AG04449 (cell line): ENCODE data around the gene REXO1.

Experiments used
- CTCF ChIA-PET: fragments of 350-600 bp; formaldehyde crosslinking; extraction: SDS; loops from one replicate; lab custom pipeline; 2021; ENCODE audit warnings: antibody characterized with exemption; lab: Yijun Ruan, JAX
- POLR2A ChIA-PET: fragments of 400-600, 350-600 bp; formaldehyde crosslinking; extraction: SDS; loops from one replicate; lab custom pipeline; 2020; ENCODE audit warnings: antibody characterized with exemption, inconsistent platforms; lab: Yijun Ruan, JAX
- DNase-seq: peaks from one replicate; pipeline ENCODE4 v3.0.0-alpha.2; 2010; ENCODE audit warnings: low read depth, low spot score
- H3K4me3 ChIP-seq: 2 replicates; pipeline ENCODE4 v1.5.1; 2011; ENCODE audit warnings: low read depth, mild to moderate bottlenecking, control low read depth, low read length
- TF ChIP-seq, protein P1 (sequence below): IDR thresholded peaks from one replicate; pipeline ENCODE4 v1.5.1; 2011; ENCODE audit warnings: mild to moderate bottlenecking, moderate library complexity, low read length, control low read depth, inconsistent platforms; ENCODE audit not compliant: insufficient read depth; ENCODE audit errors: missing control alignments

REXO1 gene

DNA sequence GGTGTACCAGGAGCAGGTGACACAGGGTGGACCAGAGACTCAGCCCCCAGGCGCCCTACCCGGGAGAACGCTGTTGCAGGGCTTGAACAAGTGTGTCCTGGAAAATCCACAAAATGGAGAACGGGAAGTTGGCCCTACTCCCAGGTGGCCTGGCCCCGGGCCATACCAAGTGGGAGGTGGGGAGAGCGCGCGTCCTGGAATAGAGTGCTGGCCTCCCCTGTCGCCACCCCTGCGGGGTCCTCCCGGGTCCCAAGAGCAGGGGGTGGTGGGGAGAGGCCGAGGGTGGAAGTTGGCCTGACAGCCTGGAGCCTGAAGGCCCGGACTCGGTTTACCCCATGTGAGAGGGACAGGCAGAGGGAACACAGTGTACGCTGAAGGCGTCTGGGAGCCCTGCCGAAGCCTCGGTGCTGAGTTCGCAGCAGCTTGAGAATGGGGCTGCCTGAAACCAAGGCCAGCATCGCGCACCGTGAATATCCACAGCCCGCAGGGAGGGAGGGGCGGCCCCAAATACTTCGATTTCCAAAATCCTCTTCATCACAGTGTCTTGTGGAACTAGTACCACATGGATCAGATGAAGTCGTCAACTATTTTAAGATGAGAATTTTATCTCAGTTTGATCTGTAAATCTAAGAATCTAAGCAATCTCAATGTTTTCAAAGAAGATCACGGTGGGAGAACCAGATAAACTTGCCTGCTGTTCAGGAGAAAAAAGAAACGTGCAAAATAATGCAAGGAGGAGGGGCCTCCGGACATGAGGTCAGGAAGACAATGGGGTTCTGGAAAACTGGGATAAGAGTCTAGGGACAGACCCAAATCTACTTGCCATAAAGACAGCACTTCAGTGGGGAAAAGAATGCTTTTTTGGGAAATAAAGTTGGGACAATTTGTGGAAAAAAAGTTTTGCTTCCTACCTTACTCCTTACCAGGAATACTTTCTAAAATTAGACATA lies 25.5 kb upstream of the REXO1 start:
- CTCF ChIA-PET: interaction anchor here (0.7 to 1.6 kb wide), 4 partner anchors 8 to 56 kb away, joined by 3 to 16 read pairs (median 4); no protein-coding TSS in a partner anchor
- TF ChIP-seq, protein P1, sequence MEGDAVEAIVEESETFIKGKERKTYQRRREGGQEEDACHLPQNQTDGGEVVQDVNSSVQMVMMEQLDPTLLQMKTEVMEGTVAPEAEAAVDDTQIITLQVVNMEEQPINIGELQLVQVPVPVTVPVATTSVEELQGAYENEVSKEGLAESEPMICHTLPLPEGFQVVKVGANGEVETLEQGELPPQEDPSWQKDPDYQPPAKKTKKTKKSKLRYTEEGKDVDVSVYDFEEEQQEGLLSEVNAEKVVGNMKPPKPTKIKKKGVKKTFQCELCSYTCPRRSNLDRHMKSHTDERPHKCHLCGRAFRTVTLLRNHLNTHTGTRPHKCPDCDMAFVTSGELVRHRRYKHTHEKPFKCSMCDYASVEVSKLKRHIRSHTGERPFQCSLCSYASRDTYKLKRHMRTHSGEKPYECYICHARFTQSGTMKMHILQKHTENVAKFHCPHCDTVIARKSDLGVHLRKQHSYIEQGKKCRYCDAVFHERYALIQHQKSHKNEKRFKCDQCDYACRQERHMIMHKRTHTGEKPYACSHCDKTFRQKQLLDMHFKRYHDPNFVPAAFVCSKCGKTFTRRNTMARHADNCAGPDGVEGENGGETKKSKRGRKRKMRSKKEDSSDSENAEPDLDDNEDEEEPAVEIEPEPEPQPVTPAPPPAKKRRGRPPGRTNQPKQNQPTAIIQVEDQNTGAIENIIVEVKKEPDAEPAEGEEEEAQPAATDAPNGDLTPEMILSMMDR: no peak
- no peak for DNase-seq
- no peak overlapping the region; the same call in none of the 2 replicates for H3K4me3 ChIP-seq
- POLR2A ChIA-PET: interaction anchor here (0.6 kb wide), 1 partner anchor 380 kb away, joined by 8 read pairs; no protein-coding TSS in a partner anchor

DNA sequence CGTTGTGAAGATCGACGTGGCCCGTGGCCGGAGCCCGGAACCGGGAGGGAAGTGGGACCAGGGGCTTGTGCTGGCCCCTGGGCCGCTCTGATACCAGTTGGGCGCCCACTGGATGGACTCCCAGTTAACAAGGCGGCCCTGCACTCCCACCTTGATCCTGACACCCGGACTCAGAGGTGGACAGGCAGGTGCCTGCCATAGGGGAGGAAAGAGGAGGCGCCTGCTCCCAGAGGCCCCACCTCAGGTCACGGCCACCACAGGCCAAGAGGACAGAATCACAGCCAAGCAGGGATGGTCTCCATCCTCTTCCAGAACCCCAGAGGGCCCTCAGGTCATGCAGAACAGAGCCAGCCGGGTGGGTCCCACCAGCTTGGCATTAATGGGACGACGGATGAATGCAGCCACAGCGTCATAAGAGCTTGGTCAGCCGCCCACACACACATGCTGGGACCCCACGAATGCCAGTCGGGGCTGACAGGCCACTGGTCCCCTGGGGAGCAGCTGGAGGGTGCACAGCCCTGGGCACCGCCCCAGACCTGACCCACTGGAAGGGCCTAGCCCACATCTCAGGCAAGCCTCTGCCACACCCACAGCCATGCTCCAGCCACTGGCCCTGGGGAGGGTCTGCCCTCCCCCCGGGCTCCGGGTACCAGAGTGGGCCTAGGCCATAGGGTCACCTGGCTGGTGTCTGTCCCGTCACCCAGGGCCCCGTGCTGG lies 24.7 kb upstream of the REXO1 start:
- CTCF ChIA-PET: interaction anchor here (0.9 to 1.4 kb wide), 2 partner anchors 47 to 57 kb away, joined by 3 to 4 read pairs; no protein-coding TSS in a partner anchor
- H3K4me3 ChIP-seq: no peak overlapping the region
- TF ChIP-seq, protein P1: no peak
- POLR2A ChIA-PET: no interaction called here
- no peak for DNase-seq

DNA sequence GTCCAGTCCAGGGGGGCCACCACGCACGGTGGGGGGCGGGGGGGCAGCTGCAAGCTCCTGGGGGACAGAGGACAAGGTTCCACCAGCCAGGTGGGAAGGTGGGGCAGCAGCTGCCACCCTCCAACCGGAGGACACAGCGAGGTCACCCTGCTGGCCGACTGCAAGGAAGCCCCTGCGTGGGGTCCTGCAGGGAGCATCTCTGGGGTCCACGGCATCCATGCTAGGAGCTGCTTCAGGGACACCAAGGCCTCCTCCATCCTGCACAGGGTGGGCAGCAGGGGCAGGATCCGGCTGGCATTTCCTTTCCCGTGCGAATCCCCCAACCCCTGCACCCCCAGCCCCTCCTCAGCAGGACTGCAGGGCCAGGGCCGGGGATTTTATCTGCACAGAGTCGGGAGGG lies 23.3 kb upstream of the REXO1 start:
- TF ChIP-seq, protein P1: no peak
- no peak for DNase-seq
- no peak overlapping the region for H3K4me3 ChIP-seq
- ChIA-PET POLR2A (no interaction called here), CTCF (interaction anchor here (1.4 kb wide), 1 partner anchor 46 kb away, joined by 4 read pairs; no protein-coding TSS in a partner anchor)

DNA sequence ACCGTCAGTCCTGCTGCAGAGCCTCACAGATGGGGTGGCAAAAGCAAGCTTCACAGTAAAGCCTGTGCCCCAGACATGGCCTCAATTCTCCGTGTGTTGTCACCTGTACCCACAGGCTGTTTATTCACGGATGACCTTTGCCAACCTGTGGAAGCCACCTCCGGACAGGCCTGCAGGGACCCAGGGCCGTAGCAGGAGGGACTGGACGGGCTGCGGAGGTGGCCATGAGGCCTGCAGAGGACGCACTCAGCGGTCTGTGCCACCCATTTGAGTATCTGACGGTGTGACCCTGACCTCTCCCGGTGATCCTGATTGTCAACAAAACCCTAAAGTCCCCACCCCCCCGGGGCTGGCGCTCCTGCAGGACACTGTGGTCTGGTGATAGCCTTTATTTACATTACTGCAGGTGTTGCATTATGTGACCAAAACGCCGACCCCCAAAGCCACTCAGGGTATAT lies 22.9 kb upstream of the REXO1 start:
- ChIA-PET CTCF (no interaction called here), POLR2A (no interaction called here)
- no peak for DNase-seq
- H3K4me3 ChIP-seq: no peak overlapping the region
- TF ChIP-seq, protein P1: no peak

DNA sequence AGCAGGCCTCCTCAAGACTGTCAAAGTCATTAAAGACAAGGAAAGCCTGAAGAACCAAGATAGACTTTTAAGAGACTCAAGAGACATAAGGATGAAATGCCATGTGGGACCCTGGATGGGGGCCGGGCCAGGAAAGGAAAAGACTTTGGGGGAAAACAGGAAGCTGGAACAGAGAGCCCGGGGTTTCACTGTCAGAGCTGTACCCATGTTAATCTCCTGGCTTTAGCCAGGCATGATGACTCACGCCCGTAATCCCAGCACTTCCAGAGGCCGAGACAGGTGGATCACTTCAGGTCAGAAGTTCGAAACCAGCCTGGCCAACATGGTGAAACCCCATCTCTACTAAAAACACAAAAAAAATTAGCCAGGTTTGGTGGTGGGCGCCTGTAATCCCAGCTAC lies 20.7 kb upstream of the REXO1 start:
- CTCF ChIA-PET: interaction anchor here (1.0 to 1.3 kb wide), 2 partner anchors 14 to 16 kb away, joined by 3 to 4 read pairs; no protein-coding TSS in a partner anchor
- TF ChIP-seq, protein P1: no peak
- no peak for DNase-seq
- POLR2A ChIA-PET: no interaction called here
- no peak overlapping the region for H3K4me3 ChIP-seq
